Measurements from ENCODE around the gene FOXK1. TPM values are rescaled to one million over a fixed set of nuclear protein-coding genes. Genes with fewer than 3 reads are reported as not detected.
"Not testable (repeated sequence)": the region's sequence is repeated elsewhere in the genome, so short reads cannot be mapped to it uniquely, and the experiment has no call there.

FOXK1 gene
- total and polyA plus RNA-seq, 9 of the 15 experiments (the other 6 are each of a cell fraction or from before 2014, with no cell fraction given): 0.32 to 45.5 (median 8.1) TPM

- TF ChIP-seq ATF6 (CRISPR knock-in tag; IDR thresholded peaks at IDR 0.05) (no peak), ZNF584 (CRISPR knock-in tag; IDR thresholded peaks at IDR 0.05; ENCODE audit: low read depth) (no peak), ZNF384 (IDR thresholded peaks at IDR 0.05; ENCODE audit: low read depth, low read length) (no peak), CREB5 (CRISPR knock-in tag; IDR thresholded peaks at IDR 0.05) (no peak), BRCA1 (IDR thresholded peaks at IDR 0.05) (no peak), BRCA1 (CRISPR knock-in tag; IDR thresholded peaks at IDR 0.05) (no peak), TGIF2 (CRISPR knock-in tag; IDR thresholded peaks at IDR 0.05) (no peak), ZNF280A (IDR thresholded peaks at IDR 0.05; ENCODE audit: low read depth, partially characterized antibody) (no peak), YBX1 (IDR thresholded peaks at IDR 0.05) (no peak)
Measured at GRCh38 chr7:4675771-4676367, 6.2 kb upstream of the FOXK1 start (continued).

DNA sequence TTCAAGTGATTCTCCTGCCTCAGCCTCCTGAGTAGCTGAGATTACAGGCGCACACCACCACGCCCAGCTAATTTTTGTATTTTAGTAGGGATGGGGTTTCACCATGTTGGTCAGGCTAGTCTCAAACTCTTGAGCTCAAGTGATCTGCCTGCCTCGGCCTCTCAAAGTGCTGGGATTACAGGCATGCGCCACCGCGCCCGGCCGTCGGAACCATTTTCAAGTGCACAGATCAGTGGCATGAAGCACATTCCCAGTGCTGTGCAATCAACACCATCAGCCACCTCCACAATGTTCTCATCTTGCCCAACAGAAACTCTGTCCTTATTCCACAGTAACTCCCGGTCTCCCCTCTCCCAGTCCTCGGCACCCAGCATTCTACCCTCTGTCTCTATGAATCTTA, 4.6 kb upstream of the FOXK1 start:
- WGBS (ENCODE audit: insufficient coverage, low coverage, missing lambda C conversion rate): 71% methylated on average over 11 of the region's 11 CpGs
- POLR2A ChIA-PET; H3K9me3 ChIP-seq (replicated peaks; ENCODE audit: control insufficient read depth, insufficient read depth, low read depth, low read length); BruUV-seq (replicated peaks); H3K79me2 ChIP-seq (ENCODE audit: control insufficient read depth, insufficient read depth, low read length); H3K36me3 ChIP-seq (ENCODE audit: control insufficient read depth, insufficient read depth, low read length); H3K4me2 ChIP-seq (ENCODE audit: insufficient read depth, low read length); DNase-seq (ENCODE audit: extremely low read depth in 1 of 4, low spot score in 3 of 4); H3K9ac ChIP-seq (ENCODE audit: insufficient read depth in 1 of 2, low read depth in 2 of 2, low read length in 2 of 2); ATAC-seq; H3K27ac ChIP-seq (ENCODE audit: extremely low read depth, low read depth, low read length); H2AFZ ChIP-seq (ENCODE audit: low read depth, low read length); H3K4me3 ChIP-seq; CTCF ChIA-PET (ENCODE audit: low intra/inter-chr PET ratio); H4K20me1 ChIP-seq (replicated peaks; ENCODE audit: control insufficient read depth, insufficient read depth, low read length); H3K9me1 ChIP-seq (ENCODE audit: control insufficient read depth, insufficient read depth, low read length); H3K27me3 ChIP-seq (ENCODE audit: control insufficient read depth in 2 of 2, insufficient read depth in 2 of 2, low read length in 2 of 2); intact Hi-C loops (cut with micrococcal nuclease); FAIRE-seq; in situ Hi-C loops (cut with MboI): not testable (repeated sequence)
- H3K4me1 ChIP-seq (replicated peaks in 1 of 2; ENCODE audit: control insufficient read depth in 2 of 2, insufficient read depth in 2 of 2, low read length in 2 of 2): peaks cover 6 to 14% of the 10 kb centered on the region in 2 experiments; a peak in 4 of 5 replicates

Measured in K562 (cell line).